Kidney epithelial cell (primary cell): Measurements from ENCODE around the gene RWDD1. TPM values are rescaled to one million over a fixed set of nuclear protein-coding genes. Genes with fewer than 3 reads are reported as not detected.

Source experiments
- DNase-seq: peaks from one replicate; pipeline ENCODE4 v3.0.0-alpha.2; 2010; ENCODE audit warnings: low read depth
- H3K27me3 ChIP-seq: 2 replicates; pipeline ENCODE4 v1.6.0; 2011; ENCODE audit warnings: low read length; ENCODE audit not compliant: control insufficient read depth, insufficient read depth
- H3K36me3 ChIP-seq: 2 replicates; pipeline ENCODE4 v1.5.1; 2011; ENCODE audit warnings: low read length; ENCODE audit not compliant: control insufficient read depth, insufficient read depth
- H3K4me3 ChIP-seq: 2 replicates; pipeline ENCODE4 v1.5.1; 2011; ENCODE audit warnings: low read depth, mild to moderate bottlenecking, control low read depth, low read length
- CTCF ChIP-seq: IDR thresholded peaks from 2 replicates; pipeline ENCODE4 v1.5.1; 2011; ENCODE audit warnings: mild to moderate bottlenecking, moderate library complexity, low read length, control low read depth, inconsistent platforms; ENCODE audit not compliant: insufficient read depth, poor library complexity, severe bottlenecking
- total RNA-seq: library from RNA; depleted of rRNA; stranded (reverse); fragments of >200 nt; gene quantifications from 2 replicates; pipeline ENCODE4 v1.2.3, GENCODE V29; 2015

The RWDD1 gene
- total RNA-seq, 1 donor from 2014 or later = 38.6 TPM

GRCh38 chr6:116536216-116536621 lies 35.1 kb upstream of the RWDD1 start:
- Histone ChIP-seq H3K36me3 (no peaks in the 10 kb centered on the region), H3K4me3 (no peak overlapping the region), H3K27me3 (no peaks in the 10 kb centered on the region)
- peak; percentile 61 for TF ChIP-seq CTCF
- peak; percentile 37 for DNase-seq

GRCh38 chr6:116542426-116542825 lies 28.9 kb upstream of the RWDD1 start:
- H3K4me3 ChIP-seq = no peak overlapping the region
- TF ChIP-seq CTCF = no peak
- no peaks in the 10 kb centered on the region for H3K27me3 ChIP-seq
- no peak for DNase-seq
- H3K36me3 ChIP-seq = no peaks in the 10 kb centered on the region

- no peak for TF ChIP-seq CTCF
- no peaks in the 10 kb centered on the region for H3K36me3 ChIP-seq
- no peaks in the 10 kb centered on the region for H3K27me3 ChIP-seq
- no peak overlapping the region for H3K4me3 ChIP-seq
- DNase-seq = no peak
These were observed 28.2 kb upstream of the RWDD1 start for GRCh38 chr6:116543149-116543548.

- DNase-seq = no peak
- no peak for TF ChIP-seq CTCF
- H3K36me3 ChIP-seq = no peaks in the 10 kb centered on the region
These were observed 25.7 kb upstream of the RWDD1 start, which contains the start of gene TRAPPC3L for GRCh38 chr6:116545651-116546050. Gene TRAPPC3L, minus strand, starts transcription at chr6:116545684. Its CDS starts 170 bp downstream, at chr6:116545514.

GRCh38 chr6:116547358-116547757 lies 23.9 kb upstream of the RWDD1 start:
- Histone ChIP-seq H3K36me3 (no peaks in the 10 kb centered on the region), H3K4me3 (no peak overlapping the region), H3K27me3 (no peaks in the 10 kb centered on the region)
- DNase-seq = no peak
- no peak for TF ChIP-seq CTCF

More at GRCh38 chr6:116545651-116546050, 25.7 kb upstream of the RWDD1 start, which contains the start of gene TRAPPC3L:
- Histone ChIP-seq H3K27me3 (no peaks in the 10 kb centered on the region), H3K4me3 (no peak within 1 kb of the TSS)

GRCh38 chr6:116550796-116551195 lies 20.5 kb upstream of the RWDD1 start:
- H3K27me3 ChIP-seq = no peaks in the 10 kb centered on the region
- H3K36me3 ChIP-seq = no peaks in the 10 kb centered on the region
- no peak overlapping the region for H3K4me3 ChIP-seq
- no peak for TF ChIP-seq CTCF
- DNase-seq = no peak
